SK-N-SH (cell line): Measurements from ENCODE around the gene SPEG. TPM values are rescaled to one million over a fixed set of nuclear protein-coding genes. Genes with fewer than 3 reads are reported as not detected.

ENCODE experiments used
- polyA plus RNA-seq, 3 experiments: library from polyadenylated mRNA; depleted of rRNA; stranded (reverse); fragments of >200 nt; gene quantifications; 2 replicates each; pipeline ENCODE4 v1.2.3, GENCODE V29; 2012
- TF ChIP-seq, protein P1 (sequence below): IDR thresholded peaks from 2 replicates; pipeline ENCODE4 v1.6.1; 2012; ENCODE audit warnings: mild to moderate bottlenecking, low read depth, low read length, moderate library complexity

The SPEG gene
- polyA plus RNA-seq, 1 of the 3 experiments (the other 2 are of a cell fraction): 107 TPM

DNA sequence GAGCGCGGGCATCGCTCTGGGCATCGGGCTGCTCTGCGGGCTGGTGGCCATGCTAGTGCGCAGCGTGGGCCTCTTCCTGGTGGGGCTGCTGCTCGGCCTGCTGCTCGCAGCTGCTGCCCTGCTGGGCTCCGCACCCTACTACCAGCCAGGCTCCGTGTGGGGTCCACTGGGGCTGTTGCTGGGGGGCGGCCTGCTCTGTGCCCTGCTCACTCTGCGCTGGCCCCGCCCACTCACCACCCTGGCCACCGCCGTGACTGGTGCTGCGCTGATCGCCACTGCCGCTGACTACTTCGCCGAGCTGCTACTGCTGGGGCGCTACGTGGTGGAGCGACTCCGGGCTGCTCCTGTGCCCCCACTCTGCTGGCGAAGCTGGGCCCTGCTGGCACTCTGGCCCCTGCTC is 113.0 kb downstream of the SPEG start (continued):
- TF ChIP-seq, protein P1, sequence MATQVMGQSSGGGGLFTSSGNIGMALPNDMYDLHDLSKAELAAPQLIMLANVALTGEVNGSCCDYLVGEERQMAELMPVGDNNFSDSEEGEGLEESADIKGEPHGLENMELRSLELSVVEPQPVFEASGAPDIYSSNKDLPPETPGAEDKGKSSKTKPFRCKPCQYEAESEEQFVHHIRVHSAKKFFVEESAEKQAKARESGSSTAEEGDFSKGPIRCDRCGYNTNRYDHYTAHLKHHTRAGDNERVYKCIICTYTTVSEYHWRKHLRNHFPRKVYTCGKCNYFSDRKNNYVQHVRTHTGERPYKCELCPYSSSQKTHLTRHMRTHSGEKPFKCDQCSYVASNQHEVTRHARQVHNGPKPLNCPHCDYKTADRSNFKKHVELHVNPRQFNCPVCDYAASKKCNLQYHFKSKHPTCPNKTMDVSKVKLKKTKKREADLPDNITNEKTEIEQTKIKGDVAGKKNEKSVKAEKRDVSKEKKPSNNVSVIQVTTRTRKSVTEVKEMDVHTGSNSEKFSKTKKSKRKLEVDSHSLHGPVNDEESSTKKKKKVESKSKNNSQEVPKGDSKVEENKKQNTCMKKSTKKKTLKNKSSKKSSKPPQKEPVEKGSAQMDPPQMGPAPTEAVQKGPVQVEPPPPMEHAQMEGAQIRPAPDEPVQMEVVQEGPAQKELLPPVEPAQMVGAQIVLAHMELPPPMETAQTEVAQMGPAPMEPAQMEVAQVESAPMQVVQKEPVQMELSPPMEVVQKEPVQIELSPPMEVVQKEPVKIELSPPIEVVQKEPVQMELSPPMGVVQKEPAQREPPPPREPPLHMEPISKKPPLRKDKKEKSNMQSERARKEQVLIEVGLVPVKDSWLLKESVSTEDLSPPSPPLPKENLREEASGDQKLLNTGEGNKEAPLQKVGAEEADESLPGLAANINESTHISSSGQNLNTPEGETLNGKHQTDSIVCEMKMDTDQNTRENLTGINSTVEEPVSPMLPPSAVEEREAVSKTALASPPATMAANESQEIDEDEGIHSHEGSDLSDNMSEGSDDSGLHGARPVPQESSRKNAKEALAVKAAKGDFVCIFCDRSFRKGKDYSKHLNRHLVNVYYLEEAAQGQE: no peak

Other genes starting within 250 kb of the SPEG start
- 39.9 and 46.9 TPM in 2 replicates for gene ZFAND2B, start 228.1 kb upstream of the SPEG start, polyA plus RNA-seq (2012; rRNA removed)
- 26.5 and 27.4 TPM in 2 replicates for gene ABCB6, start 215.9 kb upstream of the SPEG start, polyA plus RNA-seq (2012; rRNA removed)
- gene ATG9A, start 205.2 kb upstream of the SPEG start, polyA plus RNA-seq (2012; rRNA removed): 29.6 and 33.2 TPM in 2 replicates
- 22.3 and 30.8 TPM in 2 replicates for gene ANKZF1, start 205.0 kb upstream of the SPEG start, polyA plus RNA-seq (2012; rRNA removed)
- 11.7 and 14.1 TPM in 2 replicates for gene GLB1L, start 189.4 kb upstream of the SPEG start, polyA plus RNA-seq (2012; rRNA removed)
- 57.6 and 78.6 TPM in 2 replicates for gene STK16, start 189.4 kb upstream of the SPEG start, polyA plus RNA-seq (2012; rRNA removed)
- gene TUBA4B, start 181.6 kb upstream of the SPEG start, polyA plus RNA-seq (2012; rRNA removed): 0.03 TPM in 1 of 2 replicates, not detected in the other
- gene TUBA4A, start 180.9 kb upstream of the SPEG start, polyA plus RNA-seq (2012; rRNA removed): 4.8 and 6.2 TPM in 2 replicates
- 37.2 and 39.9 TPM in 2 replicates for gene DNAJB2, start 155.5 kb upstream of the SPEG start, polyA plus RNA-seq (2012; rRNA removed)
- 7.4 and 9.5 TPM in 2 replicates for gene PTPRN, start 125.4 kb upstream of the SPEG start, polyA plus RNA-seq (2012; rRNA removed)
- not detected in 2 replicates for gene RESP18, start 102.1 kb upstream of the SPEG start, polyA plus RNA-seq (2012; rRNA removed)
- 80.7 and 92.6 TPM in 2 replicates for gene DNPEP, start 46.9 kb upstream of the SPEG start, polyA plus RNA-seq (2012; rRNA removed)
- 0.21 and 0.28 TPM in 2 replicates for gene DES, start 16.5 kb upstream of the SPEG start, polyA plus RNA-seq (2012; rRNA removed)
- gene GMPPA, start 64.0 kb downstream of the SPEG start, polyA plus RNA-seq (2012; rRNA removed): 61.3 and 75.1 TPM in 2 replicates
- gene ASIC4, start 79.6 kb downstream of the SPEG start, polyA plus RNA-seq (2012; rRNA removed): 0.05 and 0.10 TPM in 2 replicates
- gene CHPF, start 109.0 kb downstream of the SPEG start, polyA plus RNA-seq (2012; rRNA removed): 119 and 141 TPM in 2 replicates
- gene TMEM198, start 109.2 kb downstream of the SPEG start, polyA plus RNA-seq (2012; rRNA removed): 4.7 and 7.0 TPM in 2 replicates
- gene OBSL1, start 136.7 kb downstream of the SPEG start, polyA plus RNA-seq (2012; rRNA removed): 70.9 and 93.0 TPM in 2 replicates
- 1.2 and 1.6 TPM in 2 replicates for gene INHA, start 137.5 kb downstream of the SPEG start, polyA plus RNA-seq (2012; rRNA removed)
- 22.1 and 22.9 TPM in 2 replicates for gene STK11IP, start 163.0 kb downstream of the SPEG start, polyA plus RNA-seq (2012; rRNA removed)
- 12.2 and 12.3 TPM in 2 replicates for gene SLC4A3, start 192.8 kb downstream of the SPEG start, polyA plus RNA-seq (2012; rRNA removed)